HG02763 (cell line): ENCODE measurements around the gene KIR3DL2.
"Not testable (repeated sequence)": the region's sequence is repeated elsewhere in the genome, so short reads cannot be mapped to it uniquely, and the experiment has no call there.

ENCODE experiments used
- ATAC-seq: cut with Tn5 transposase; IDR thresholded peaks from one replicate; pipeline ENCODE4 v1.9.1; 2021; ENCODE audit warnings: mild to moderate bottlenecking, moderate library complexity; ENCODE audit not compliant: unreplicated experiment

The KIR3DL2 gene

DNA sequence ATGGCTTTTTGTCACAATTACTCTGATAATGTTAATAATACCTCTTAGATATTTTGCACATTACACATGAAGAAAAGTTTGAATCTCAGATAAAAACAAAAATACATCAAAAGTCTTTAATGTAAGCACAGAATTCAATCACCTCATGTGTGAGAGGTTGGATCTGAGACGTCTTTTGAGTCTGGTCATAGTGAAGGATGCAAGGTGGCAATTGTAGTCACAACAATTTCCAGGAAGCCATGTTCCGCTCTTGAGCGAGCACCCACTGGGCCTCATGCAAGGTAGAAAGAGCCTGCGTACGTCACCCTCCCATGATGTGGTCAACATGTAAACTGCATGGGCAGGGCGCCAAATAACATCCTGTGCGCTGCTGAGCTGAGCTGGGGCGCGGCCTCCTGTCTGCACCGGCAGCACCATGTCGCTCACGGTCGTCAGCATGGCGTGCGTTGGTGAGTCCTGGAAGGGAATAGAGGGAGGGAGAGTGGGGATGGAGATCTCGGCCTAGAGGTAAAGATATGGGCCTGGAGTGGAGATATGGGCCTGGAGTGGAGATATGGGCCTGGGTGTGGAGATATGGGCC, at the start of gene KIR3DL2:
Gene KIR3DL2, plus strand, starts transcription at position 383 of the 580 bp plus-strand sequence. Its CDS starts 33 bp downstream, at position 416.
- ATAC-seq, result not testable (repeated sequence)

DNA sequence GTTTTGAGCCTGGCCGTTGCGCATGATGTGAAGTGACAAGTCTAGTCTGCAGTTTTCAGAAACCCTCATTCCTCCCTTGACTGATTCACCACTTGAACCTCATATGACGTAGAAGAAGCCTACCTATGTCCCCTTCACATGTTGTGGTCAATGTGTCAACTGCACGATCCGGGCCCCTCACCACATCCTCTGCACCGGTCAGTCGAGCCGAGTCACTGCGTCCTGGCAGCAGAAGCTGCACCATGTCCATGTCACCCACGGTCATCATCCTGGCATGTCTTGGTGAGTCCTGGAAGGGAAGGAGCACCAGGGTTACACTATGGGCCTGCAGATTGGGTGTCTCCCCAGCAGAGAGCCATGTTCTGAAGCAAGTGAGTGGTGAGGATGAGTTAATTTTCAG, 46.8 kb upstream of the KIR3DL2 start, which contains the start of gene KIR2DL4:
Gene KIR2DL4, plus strand, starts transcription at position 201 of the 400 bp plus-strand sequence. Its CDS starts 42 bp downstream, at position 243.
- no peak for ATAC-seq

DNA sequence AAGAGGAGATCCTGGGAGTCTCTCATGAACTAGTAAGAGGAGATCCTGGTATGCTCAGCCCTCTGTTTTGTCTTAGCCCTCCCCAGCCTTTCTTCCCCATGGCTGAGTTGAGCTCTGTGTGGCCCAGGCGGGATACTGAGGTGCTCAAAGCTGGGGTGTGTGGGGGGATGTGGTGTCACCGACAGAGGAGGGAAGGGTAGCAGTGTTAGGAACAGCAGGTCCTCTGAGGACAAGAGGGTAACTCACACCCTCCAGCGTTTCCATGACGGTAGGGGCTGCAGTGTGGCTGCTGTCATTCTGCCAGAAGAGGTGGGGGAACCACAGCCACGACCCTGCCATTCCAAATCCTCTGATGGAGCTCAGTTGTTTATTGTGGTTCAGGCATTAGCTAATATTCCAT, 46.1 kb upstream of the KIR3DL2 start:
- ATAC-seq, result no peak

DNA sequence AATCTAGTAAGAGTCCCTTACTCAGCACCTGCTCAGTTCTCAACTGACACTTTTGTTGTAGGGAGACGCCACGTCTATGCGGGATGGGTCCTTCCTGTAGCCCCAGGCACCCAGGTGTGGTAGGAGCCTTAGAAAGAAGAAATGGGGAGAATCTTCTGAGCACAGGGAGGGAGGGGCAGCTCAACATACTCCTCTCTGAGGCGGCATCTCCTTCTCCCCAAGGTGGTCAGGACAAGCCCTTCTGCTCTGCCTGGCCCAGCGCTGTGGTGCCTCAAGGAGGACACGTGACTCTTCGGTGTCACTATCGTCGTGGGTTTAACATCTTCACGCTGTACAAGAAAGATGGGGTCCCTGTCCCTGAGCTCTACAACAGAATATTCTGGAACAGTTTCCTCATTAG, 45.7 kb upstream of the KIR3DL2 start:
- no peak for ATAC-seq

DNA sequence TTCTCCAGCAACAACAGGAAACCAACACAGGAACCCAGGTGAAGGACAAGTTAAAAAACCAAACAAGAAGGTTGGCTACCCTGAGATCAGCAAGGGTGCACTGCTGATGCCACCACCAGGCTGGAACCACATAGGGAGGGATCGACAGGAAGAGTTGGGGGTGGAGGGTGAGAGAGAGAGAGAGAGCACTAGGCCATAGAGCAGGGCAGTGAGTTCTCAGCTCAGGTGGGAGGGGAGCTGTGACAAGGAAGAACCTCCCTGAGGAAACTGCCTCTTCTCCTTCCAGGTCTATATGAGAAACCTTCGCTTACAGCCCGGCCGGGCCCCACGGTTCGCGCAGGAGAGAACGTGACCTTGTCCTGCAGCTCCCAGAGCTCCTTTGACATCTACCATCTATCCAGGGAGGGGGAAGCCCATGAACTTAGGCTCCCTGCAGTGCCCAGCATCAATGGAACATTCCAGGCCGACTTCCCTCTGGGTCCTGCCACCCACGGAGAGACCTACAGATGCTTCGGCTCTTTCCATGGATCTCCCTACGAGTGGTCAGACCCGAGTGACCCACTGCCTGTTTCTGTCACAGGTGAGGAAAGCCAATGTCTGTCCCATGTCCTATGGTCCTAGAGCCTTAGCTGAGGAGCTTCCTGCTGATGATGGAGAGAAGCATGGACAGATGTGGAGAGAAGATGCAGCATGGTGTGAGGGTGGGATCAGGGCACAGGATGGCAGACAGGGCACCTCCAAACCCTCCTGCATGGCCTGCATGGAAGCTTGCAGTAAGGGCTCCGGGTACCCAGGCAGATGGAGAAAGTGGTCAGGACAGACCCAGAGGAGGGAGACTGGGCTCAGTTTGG, 44.4 kb upstream of the KIR3DL2 start:
- no peak for ATAC-seq

DNA sequence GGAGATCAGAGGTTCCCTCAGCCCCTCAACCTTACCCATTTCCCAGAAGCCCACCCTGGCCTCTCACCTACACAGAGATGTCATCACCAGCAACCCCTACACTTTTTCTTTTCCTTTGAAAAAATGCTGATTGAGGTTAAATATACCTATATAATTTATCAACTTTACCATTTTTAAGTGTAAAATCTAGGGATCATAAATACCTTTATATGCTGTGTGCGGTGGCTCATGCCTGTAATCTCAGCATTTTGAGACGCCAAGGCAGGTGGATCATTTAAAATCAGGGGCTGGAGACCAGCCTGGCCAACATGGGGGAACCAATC, 43.8 kb upstream of the KIR3DL2 start:
- no peak for ATAC-seq

DNA sequence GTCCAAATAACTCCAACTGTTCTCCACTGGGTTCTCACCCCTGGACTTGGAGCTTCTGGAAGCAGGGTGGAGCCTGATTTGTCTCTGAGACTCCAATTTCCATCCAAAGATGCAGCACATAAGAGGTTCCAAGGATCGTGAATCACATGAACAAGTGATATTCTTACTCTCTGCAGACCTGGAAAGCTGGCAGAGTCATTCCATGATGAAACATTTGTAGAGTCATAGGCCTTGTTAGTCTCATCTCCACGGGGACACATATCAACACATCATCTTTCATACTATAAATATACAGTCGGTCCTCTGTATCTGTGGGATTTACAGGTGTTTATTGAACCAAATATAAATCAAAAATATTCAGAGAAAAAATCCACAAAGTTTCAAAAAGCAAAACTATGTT, 35.7 kb upstream of the KIR3DL2 start:
- ATAC-seq, result not testable (repeated sequence)

DNA sequence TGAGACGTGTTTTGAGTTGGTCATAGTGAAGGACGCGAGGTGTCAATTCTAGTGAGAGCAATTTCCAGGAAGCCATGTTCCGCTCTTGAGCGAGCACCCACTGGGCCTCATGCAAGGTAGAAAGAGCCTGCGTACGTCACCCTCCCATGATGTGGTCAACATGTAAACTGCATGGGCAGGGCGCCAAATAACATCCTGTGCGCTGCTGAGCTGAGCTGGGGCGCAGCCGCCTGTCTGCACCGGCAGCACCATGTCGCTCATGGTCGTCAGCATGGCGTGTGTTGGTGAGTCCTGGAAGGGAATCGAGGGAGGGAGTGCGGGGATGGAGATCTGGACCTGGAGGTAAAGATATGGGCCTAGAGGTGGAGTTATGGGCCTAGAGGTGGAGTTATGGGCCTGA, 34.0 kb upstream of the KIR3DL2 start, which contains the start of gene KIR3DL1:
Gene KIR3DL1, plus strand, starts transcription at position 218 of the 400 bp plus-strand sequence.
- ATAC-seq, result not testable (repeated sequence)

DNA sequence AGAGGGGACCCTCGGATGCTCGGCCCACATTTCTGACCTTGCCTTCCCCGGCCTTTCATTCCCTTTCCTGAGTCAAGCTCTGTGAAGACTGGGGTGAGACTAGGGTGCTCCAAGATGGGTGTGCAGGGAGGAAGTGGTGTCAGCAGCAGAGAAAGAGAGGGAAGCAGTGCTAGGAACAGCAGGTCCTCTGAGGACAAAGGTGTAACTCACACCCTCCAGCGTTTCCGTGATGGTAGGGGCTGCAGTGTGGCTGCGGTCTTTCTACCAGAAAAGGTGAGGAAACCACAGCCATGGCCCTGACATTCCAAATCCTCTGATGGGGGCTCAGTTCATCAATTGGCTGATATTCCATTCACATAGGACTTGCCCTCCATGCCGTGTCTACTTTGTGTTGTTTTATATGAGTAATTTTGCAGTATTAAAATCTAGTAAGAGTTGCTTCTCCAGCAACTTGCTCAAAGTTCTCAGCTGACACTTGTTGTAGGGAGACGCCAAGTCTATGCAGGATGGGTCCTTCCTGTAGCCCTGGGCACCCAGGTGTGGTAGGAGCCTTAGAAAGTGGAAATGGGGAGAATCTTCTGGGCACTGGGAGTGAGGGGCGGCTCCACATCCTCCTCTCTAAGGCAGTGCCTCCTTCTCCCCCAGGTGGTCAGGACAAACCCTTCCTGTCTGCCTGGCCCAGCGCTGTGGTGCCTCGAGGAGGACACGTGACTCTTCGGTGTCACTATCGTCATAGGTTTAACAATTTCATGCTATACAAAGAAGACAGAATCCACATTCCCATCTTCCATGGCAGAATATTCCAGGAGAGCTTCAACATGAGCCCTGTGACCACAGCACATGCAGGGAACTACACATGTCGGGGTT, 32.3 kb upstream of the KIR3DL2 start:
- ATAC-seq, result no peak

DNA sequence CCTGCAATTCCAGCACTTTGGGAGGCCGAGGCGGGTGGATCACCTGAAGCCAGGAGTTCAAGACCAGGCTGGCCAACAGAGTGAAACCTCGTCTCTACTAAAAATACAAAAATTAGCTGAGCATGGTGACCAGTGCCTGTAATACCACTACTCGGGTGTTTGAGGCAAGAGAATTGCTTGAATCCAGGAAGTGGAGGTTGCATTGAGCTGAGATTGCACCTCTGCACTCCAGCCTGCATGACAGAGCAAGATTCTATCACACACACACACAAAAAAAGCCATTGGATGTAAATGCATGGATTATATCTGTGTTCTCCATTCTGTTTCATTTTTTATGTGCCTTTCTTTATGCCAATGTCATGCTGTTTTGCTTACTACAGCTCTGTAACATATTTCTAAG, 25.8 kb upstream of the KIR3DL2 start:
- ATAC-seq, result not testable (repeated sequence)

DNA sequence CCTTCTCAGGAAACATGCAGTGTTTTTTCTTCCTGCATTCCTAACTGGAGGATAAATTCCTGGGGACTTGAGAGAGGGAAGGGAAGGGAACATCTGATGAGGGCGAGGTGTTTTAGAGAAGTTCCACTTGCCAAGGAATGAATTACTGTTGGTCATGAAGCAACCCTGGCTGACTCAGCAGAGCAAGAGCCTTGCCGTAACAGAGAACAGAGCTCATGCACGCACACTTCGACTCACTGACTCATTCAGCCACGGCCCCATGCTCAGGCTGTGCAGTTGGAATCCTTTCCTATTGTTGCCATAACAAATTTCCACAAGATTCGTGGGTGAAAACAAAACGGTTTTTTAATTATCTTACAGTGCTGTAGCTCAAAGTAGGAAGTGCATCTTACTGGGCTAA, 24.9 kb upstream of the KIR3DL2 start:
- not testable (repeated sequence) for ATAC-seq

DNA sequence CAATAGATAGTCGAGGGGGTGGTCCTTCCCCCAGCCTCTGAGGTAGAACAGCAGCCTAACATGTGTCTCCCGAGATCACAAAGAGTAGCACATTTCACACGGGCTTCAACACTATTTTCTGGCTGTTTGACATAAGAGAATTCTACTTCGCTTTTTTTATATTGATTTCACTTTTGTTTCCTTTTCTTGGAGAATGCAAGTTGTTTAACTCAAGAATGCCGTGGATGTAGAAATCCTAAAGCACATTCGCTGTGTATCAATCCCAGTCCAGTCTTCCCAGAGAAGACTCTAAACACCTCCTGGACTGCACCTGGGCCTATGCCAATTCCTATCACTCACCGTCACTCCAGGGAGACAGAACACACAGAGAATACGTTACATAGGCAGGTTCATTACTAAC, 22.2 kb upstream of the KIR3DL2 start:
- ATAC-seq, result not testable (repeated sequence)

DNA sequence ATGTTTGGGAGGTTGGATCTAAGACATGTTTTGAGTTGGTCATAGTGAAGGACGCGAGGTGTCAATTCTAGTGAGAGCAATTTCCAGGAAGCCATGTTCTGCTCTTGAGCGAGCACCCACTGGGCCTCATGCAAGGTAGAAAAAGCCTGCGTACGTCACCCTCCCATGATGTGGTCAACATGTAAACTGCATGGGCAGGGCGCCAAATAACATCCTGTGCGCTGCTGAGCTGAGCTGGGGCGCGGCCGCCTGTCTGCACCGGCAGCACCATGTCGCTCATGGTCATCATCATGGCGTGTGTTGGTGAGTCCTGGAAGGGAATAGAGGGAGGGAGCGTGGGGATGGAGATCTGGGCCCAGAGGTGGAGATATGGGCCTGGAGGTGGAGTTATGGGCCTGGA, 17.7 kb upstream of the KIR3DL2 start, which contains the start of gene KIR2DS4:
Gene KIR2DS4, plus strand, starts transcription at position 181 of the 400 bp plus-strand sequence.
- ATAC-seq, result not testable (repeated sequence)

DNA sequence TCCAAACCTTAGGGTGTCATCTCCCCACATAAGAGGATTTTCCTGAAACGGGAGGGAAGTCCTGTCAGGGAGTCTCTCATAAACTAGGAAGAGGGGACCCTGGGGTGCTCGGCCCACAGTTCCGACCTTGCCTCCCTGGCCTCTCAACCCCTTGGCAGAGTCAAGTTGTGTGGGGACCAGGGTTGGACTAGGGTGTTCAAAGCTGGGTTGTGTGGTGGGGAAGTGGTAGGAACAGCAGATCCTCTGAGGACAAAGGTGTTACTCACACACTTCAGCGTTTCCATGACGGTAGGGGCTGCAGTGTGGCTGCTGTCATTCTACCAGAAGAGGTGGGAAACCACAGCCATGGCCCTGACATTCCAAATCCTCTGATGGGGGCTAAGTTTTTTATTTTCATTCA, 15.1 kb upstream of the KIR3DL2 start:
- not testable (repeated sequence) for ATAC-seq

DNA sequence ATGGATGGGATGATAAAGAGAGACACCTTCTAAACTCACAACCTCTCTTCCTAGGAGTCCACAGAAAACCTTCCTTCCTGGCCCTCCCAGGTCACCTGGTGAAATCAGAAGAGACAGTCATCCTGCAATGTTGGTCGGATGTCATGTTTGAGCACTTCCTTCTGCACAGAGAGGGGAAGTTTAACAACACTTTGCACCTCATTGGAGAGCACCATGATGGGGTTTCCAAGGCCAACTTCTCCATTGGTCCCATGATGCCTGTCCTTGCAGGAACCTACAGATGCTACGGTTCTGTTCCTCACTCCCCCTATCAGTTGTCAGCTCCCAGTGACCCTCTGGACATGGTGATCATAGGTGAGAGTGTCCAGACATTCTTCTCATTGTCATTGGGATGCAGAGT, 12.7 kb upstream of the KIR3DL2 start:
- ATAC-seq, result not testable (repeated sequence)

DNA sequence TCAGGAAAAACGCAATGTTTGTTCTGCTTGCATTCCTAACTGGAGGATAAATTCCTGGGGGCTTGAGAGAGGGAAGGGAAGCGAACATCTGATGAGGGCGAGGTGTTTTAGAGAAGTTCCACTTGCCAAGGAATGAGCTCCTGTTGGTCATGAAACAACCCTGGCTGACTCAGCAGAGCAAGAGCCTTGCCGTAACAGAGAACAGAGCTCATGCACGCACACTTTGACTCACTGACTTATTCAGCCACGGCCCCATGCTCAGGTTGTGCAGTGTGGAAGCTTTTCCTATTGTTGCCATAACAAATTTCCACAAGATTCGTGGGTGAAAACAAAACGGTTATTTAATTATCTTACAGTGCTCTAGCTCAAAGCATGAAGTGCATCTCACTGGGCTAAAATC, 7.1 kb upstream of the KIR3DL2 start:
- ATAC-seq, result not testable (repeated sequence)

DNA sequence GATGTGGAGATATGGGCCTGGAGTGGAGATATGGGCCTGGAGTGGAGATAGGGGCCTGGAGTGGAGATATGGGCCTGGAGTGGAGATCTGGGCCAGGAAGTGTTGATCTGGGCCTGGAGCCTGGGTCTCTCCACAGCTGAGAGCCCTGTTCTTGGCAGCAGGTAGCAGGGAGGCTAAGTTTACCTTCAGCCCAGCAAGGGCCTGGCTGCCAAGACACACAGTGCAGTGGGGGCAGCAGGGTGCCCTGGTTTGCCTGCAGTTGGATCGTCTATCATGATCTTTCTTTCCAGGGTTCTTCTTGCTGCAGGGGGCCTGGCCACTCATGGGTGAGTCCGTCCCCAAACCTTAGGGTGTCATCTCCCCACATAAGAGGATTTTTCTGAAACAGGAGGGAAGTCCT, 687 bp downstream of the KIR3DL2 start:
- no peak for ATAC-seq

DNA sequence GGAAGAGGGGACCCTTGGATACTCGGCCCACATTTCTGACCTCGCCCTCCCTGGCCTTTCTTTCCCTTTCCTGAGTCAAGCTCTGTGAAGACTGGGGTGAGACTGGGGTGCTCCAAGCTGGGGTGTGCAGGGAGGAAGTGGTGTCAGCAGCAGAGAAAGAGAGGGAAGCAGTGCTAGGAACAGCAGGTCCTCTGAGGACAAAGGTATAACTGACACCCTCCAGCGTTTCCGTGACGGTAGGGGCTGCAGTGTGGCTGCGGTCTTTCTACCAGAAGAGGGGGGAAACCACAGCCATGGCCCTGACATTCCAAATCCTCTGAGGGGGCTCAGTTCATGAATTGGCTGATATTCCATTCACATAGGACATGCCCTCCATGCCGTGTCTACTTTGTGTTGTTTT, 1.1 kb downstream of the KIR3DL2 start:
- no peak for ATAC-seq

DNA sequence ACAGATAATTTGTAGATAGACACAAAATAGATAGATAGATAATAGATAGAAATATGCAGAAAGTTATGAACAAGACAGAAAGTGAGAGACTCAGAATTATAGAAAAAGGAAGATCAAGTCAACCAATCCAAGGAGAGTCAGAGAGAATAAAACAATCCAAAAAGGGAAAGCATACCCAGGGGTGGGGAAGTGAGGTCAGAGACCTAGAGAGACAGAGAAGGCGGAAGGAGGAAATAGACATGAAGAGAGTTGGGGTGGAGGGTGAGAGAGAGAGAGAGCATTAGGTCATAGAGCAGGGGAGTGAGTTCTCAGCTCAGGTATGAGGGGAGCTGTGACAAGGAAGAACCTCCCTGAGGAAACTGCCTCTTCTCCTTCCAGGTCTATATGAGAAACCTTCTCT, 5.0 kb downstream of the KIR3DL2 start:
- not testable (repeated sequence) for ATAC-seq

DNA sequence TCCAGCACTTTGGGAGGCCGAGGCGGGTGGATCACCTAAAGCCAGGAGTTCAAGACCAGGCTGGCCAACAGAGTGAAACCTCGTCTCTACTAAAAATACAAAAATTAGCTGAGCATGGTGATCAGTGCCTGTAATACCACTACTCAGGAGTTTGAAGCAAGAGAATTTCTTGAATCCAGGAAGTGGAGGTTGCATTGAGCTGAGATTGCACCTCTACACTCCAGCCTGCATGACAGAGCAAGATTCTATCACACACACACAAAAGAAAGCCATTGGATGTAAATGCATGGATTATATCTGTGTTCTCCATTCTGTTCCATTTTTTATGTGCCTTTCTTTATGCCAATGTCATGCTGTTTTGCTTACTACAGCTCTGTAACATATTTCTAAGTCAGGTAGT, 8.2 kb downstream of the KIR3DL2 start:
- ATAC-seq, result not testable (repeated sequence)

DNA sequence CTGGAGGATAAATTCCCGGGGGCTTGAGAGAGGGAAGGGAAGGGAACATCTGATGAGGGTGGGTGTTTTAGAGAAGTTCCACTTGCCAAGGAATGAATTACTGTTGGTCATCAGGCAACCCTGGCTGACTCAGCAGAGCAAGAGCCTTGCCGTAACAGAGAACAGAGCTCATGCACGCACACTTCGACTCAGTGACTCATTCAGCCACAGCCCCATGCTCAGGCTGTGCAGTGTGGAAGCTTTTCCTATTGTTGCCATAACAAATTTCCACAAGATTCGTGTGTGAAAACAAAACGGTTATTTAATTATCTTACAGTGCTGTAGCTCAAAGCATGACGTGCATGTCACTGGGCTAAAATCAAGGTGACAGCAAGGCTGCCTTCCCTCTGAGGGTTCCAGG, 9.2 kb downstream of the KIR3DL2 start:
- not testable (repeated sequence) for ATAC-seq
